Astrocyte (in vitro differentiated cells and primary cell): ENCODE measurements around the gene EDN3.

Experiments
- EZH2 ChIP-seq: IDR thresholded peaks from 2 replicates; pipeline ENCODE4 v1.6.1; 2012; ENCODE audit warnings: mild to moderate bottlenecking, low read length, inconsistent platforms; ENCODE audit not compliant: insufficient read depth
- TF ChIP-seq, protein P1 (sequence below): IDR thresholded peaks from 2 replicates; pipeline ENCODE4 v1.5.1; 2011; ENCODE audit warnings: low read depth, mild to moderate bottlenecking, inconsistent platforms, low read length, moderate library complexity; ENCODE audit not compliant: insufficient read depth

DNA sequence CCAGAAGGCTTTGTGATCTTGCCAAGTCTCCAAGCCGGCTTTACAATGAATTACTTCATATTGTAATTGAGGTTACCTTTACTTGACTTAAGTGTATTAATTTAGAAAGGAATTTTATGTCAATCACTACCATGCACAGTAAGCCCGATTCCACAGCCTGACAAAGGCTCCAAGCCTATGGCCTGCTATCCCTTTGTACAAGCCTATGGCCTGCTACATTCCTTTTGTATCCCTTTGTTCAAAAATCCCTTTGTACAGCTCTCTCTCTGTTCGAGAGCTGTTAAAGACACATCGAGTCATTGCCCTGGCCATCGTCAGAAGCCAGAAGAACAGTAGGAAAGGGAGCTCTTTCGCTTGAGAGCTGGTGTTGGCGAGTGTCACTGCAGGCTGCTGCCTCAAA, 2.7 kb upstream of the EDN3 start:
- TF ChIP-seq, protein P1, sequence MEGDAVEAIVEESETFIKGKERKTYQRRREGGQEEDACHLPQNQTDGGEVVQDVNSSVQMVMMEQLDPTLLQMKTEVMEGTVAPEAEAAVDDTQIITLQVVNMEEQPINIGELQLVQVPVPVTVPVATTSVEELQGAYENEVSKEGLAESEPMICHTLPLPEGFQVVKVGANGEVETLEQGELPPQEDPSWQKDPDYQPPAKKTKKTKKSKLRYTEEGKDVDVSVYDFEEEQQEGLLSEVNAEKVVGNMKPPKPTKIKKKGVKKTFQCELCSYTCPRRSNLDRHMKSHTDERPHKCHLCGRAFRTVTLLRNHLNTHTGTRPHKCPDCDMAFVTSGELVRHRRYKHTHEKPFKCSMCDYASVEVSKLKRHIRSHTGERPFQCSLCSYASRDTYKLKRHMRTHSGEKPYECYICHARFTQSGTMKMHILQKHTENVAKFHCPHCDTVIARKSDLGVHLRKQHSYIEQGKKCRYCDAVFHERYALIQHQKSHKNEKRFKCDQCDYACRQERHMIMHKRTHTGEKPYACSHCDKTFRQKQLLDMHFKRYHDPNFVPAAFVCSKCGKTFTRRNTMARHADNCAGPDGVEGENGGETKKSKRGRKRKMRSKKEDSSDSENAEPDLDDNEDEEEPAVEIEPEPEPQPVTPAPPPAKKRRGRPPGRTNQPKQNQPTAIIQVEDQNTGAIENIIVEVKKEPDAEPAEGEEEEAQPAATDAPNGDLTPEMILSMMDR: no peak
- TF ChIP-seq EZH2: no peak
